ENCODE data around the gene CENPV. TPM values are rescaled to one million over a fixed set of nuclear protein-coding genes. Genes with fewer than 3 reads are reported as not detected.
A peak's percentile ranks its signal among the peaks of the same experiment; 100 is the strongest.

The CENPV gene
- total and polyA plus RNA-seq, 2 of the 13 experiments (the other 11 are each of a cell fraction or from before 2014, with no cell fraction given), result 193 to 292 TPM

DNA sequence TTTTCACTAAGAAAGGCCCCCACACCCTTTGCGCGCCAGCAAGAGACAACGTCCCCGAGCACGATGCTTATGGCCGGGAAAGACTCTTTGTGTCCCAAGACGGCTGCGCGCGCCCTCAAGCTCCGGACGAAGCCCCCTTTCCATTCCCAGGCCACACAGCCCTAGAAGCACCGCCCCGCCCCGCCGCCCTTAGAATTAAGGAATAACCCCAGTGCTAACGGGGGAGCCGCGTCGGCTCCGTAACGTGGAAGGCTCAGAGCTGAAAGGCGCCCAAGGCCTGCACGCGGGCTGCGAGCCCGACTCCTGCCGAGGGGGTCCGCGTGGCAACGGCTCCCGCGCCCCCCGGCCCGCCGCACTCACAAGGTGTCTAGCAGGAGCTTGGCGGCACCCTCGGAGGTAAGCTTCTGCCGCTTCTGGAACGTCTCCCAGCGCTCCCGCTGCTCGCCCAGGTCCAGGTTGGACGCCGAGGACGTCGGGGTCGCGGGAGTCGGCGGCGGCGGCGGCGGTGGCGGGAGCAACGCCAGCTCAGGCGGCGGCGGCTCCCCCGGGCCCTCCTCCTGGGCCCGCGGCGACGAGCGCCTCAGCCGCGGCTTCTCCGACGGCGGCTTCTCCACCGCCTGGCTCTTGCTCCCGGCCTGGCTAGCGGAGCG, 477 bp downstream of the CENPV start (continued):
- no peak for TF ChIP-seq ELF4 (CRISPR knock-in tag; IDR thresholded peaks at IDR 0.05; ENCODE audit: borderline replicate concordance)
- TF ChIP-seq, protein P1, sequence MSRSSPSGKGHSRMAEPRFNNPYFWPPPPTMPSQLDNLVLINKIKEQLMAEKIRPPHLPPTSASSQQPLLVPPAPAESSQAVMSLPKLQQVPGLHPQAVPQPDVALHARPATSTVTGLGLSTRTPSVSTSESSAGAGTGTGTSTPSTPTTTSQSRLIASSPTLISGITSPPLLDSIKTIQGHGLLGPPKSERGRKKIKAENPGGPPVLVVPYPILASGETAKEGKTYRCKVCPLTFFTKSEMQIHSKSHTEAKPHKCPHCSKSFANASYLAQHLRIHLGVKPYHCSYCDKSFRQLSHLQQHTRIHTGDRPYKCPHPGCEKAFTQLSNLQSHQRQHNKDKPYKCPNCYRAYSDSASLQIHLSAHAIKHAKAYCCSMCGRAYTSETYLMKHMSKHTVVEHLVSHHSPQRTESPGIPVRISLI (CRISPR knock-in tag; IDR thresholded peaks at IDR 0.05; ENCODE audit: borderline replicate concordance), result 0 out of 2 replicates have a peak, but pooled peaks have one; percentile 22
- TF ChIP-seq ZNF180 (CRISPR knock-in tag; IDR thresholded peaks at IDR 0.05; ENCODE audit: borderline replicate concordance, low read depth), result no peak
- no peak for TF ChIP-seq ZNF205 (CRISPR knock-in tag; IDR thresholded peaks at IDR 0.05)
- peak; percentile 23; the same call in 1 of the 2 replicates for TF ChIP-seq SAP130 (CRISPR knock-in tag; IDR thresholded peaks at IDR 0.05; ENCODE audit: low read depth)
- no peak for TF ChIP-seq CBFB (CRISPR knock-in tag; IDR thresholded peaks at IDR 0.05)
- no peak for TF ChIP-seq ZNF510 (CRISPR knock-in tag; IDR thresholded peaks at IDR 0.05; ENCODE audit: low read depth)
- TF ChIP-seq NR1H2 (CRISPR knock-in tag; IDR thresholded peaks at IDR 0.05; ENCODE audit: borderline replicate concordance, low read depth), result no peak
- no peak for TF ChIP-seq ZFP1 (CRISPR knock-in tag; IDR thresholded peaks at IDR 0.05)
- TF ChIP-seq, protein P2, sequence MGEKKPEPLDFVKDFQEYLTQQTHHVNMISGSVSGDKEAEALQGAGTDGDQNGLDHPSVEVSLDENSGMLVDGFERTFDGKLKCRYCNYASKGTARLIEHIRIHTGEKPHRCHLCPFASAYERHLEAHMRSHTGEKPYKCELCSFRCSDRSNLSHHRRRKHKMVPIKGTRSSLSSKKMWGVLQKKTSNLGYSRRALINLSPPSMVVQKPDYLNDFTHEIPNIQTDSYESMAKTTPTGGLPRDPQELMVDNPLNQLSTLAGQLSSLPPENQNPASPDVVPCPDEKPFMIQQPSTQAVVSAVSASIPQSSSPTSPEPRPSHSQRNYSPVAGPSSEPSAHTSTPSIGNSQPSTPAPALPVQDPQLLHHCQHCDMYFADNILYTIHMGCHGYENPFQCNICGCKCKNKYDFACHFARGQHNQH (CRISPR knock-in tag; IDR thresholded peaks at IDR 0.05), result no peak
- TF ChIP-seq AGO2 (optimal IDR thresholded peaks at IDR 0.05; ENCODE audit: low read depth, low read length), result peak; percentile 97
- 0 out of 2 replicates have a peak, but pooled peaks have one; percentile 8 for TF ChIP-seq FOXA3 (CRISPR knock-in tag; IDR thresholded peaks at IDR 0.05)
- no peak for TF ChIP-seq PPARG (CRISPR knock-in tag; conservative IDR thresholded peaks at IDR 0.05)
- TF ChIP-seq, protein P3, sequence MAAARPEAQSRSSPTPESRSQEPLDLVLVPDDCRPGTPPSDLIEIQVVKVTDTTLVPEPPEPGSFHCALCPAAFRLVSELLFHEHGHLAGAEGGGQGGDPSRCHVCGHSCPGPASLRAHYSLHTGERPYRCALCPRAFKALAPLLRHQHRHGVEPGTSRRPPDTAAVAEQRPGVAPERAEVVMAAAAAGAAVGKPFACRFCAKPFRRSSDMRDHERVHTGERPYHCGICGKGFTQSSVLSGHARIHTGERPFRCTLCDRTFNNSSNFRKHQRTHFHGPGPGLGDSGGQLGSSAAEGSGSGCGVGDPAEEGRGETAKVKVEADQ (CRISPR knock-in tag; IDR thresholded peaks at IDR 0.05; ENCODE audit: borderline replicate concordance), result no peak
- TF ChIP-seq, protein P4, sequence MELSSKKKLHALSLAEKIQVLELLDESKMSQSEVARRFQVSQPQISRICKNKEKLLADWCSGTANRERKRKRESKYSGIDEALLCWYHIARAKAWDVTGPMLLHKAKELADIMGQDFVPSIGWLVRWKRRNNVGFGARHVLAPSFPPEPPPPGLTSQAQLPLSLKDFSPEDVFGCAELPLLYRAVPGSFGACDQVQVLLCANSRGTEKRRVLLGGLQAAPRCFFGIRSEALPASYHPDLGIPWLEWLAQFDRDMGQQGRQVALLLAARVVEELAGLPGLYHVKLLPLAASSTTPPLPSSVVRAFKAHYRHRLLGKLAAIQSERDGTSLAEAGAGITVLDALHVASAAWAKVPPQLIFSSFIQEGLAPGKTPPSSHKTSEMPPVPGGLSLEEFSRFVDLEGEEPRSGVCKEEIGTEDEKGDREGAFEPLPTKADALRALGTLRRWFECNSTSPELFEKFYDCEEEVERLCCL (CRISPR knock-in tag; IDR thresholded peaks at IDR 0.05; ENCODE audit: borderline replicate concordance), result no peak
- peak; percentile 16; the same call in 1 of the 2 replicates for TF ChIP-seq POLR2G (IDR thresholded peaks at IDR 0.05; ENCODE audit: low read depth, low read length)
- TF ChIP-seq, protein P5, sequence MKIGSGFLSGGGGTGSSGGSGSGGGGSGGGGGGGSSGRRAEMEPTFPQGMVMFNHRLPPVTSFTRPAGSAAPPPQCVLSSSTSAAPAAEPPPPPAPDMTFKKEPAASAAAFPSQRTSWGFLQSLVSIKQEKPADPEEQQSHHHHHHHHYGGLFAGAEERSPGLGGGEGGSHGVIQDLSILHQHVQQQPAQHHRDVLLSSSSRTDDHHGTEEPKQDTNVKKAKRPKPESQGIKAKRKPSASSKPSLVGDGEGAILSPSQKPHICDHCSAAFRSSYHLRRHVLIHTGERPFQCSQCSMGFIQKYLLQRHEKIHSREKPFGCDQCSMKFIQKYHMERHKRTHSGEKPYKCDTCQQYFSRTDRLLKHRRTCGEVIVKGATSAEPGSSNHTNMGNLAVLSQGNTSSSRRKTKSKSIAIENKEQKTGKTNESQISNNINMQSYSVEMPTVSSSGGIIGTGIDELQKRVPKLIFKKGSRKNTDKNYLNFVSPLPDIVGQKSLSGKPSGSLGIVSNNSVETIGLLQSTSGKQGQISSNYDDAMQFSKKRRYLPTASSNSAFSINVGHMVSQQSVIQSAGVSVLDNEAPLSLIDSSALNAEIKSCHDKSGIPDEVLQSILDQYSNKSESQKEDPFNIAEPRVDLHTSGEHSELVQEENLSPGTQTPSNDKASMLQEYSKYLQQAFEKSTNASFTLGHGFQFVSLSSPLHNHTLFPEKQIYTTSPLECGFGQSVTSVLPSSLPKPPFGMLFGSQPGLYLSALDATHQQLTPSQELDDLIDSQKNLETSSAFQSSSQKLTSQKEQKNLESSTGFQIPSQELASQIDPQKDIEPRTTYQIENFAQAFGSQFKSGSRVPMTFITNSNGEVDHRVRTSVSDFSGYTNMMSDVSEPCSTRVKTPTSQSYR (CRISPR knock-in tag; IDR thresholded peaks at IDR 0.05; ENCODE audit: borderline replicate concordance), result 0 out of 2 replicates have a peak, but pooled peaks have one; percentile 17
- TF ChIP-seq, protein P6, sequence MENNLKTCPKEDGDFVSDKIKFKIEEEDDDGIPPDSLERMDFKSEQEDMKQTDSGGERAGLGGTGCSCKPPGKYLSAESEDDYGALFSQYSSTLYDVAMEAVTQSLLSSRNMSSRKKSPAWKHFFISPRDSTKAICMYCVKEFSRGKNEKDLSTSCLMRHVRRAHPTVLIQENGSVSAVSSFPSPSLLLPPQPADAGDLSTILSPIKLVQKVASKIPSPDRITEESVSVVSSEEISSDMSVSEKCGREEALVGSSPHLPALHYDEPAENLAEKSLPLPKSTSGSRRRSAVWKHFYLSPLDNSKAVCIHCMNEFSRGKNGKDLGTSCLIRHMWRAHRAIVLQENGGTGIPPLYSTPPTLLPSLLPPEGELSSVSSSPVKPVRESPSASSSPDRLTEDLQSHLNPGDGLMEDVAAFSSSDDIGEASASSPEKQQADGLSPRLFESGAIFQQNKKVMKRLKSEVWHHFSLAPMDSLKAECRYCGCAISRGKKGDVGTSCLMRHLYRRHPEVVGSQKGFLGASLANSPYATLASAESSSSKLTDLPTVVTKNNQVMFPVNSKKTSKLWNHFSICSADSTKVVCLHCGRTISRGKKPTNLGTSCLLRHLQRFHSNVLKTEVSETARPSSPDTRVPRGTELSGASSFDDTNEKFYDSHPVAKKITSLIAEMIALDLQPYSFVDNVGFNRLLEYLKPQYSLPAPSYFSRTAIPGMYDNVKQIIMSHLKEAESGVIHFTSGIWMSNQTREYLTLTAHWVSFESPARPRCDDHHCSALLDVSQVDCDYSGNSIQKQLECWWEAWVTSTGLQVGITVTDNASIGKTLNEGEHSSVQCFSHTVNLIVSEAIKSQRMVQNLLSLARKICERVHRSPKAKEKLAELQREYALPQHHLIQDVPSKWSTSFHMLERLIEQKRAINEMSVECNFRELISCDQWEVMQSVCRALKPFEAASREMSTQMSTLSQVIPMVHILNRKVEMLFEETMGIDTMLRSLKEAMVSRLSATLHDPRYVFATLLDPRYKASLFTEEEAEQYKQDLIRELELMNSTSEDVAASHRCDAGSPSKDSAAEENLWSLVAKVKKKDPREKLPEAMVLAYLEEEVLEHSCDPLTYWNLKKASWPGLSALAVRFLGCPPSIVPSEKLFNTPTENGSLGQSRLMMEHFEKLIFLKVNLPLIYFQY (CRISPR knock-in tag; IDR thresholded peaks at IDR 0.05; ENCODE audit: borderline replicate concordance), result no peak

Measured in HepG2 (cell line).